ENCODE data around the gene FXYD1.

FXYD1 gene

GRCh38 chr19:35106898-35107541, 31.6 kb upstream of the FXYD1 start:
- no peaks in the 10 kb centered on the region for H3K4me1 ChIP-seq (ENCODE audit: control insufficient read depth in 1 of 2, insufficient read depth in 2 of 2, low read length in 2 of 2)
- no peak overlapping the region for H3K4me3 ChIP-seq (ENCODE audit: low read depth in 1 of 2, low read length in 2 of 2)
- H3K27ac ChIP-seq (ENCODE audit: low read depth, low read length), result no peak overlapping the region
- no peaks in the 10 kb centered on the region for H3K36me3 ChIP-seq (ENCODE audit: control insufficient read depth in 1 of 2, insufficient read depth in 2 of 2, low read length in 2 of 2)
- H3K27me3 ChIP-seq (ENCODE audit: control insufficient read depth in 1 of 2, insufficient read depth in 2 of 2, low read length in 2 of 2), result peaks cover 0 to 2% of the 10 kb centered on the region in 2 donors
- H3K9ac ChIP-seq (ENCODE audit: low read depth in 1 of 2, low read length in 2 of 2), result no peak overlapping the region
- no peaks in the 10 kb centered on the region for H3K9me3 ChIP-seq (ENCODE audit: control insufficient read depth in 1 of 2, low read length in 2 of 2)

- Histone ChIP-seq H3K9me3 (ENCODE audit: control insufficient read depth in 1 of 2, low read length in 2 of 2) (no peaks in the 10 kb centered on the region), H3K27me3 (ENCODE audit: control insufficient read depth in 1 of 2, insufficient read depth in 2 of 2, low read length in 2 of 2) (peaks cover 0 to 2% of the 10 kb centered on the region in 2 donors), H3K9ac (ENCODE audit: low read depth in 1 of 2, low read length in 2 of 2) (no peak overlapping the region), H3K36me3 (ENCODE audit: control insufficient read depth in 1 of 2, insufficient read depth in 2 of 2, low read length in 2 of 2) (no peaks in the 10 kb centered on the region), H3K4me3 (ENCODE audit: low read depth in 1 of 2, low read length in 2 of 2) (no peak overlapping the region), H3K27ac (ENCODE audit: low read depth, low read length) (no peak overlapping the region), H3K4me1 (ENCODE audit: control insufficient read depth in 1 of 2, insufficient read depth in 2 of 2, low read length in 2 of 2) (no peaks in the 10 kb centered on the region)
Observed at GRCh38 chr19:35107545-35107944, 31.1 kb upstream of the FXYD1 start.

- Histone ChIP-seq H3K9me3 (ENCODE audit: control insufficient read depth in 1 of 2, low read length in 2 of 2) (no peaks in the 10 kb centered on the region), H3K4me1 (ENCODE audit: control insufficient read depth in 1 of 2, insufficient read depth in 2 of 2, low read length in 2 of 2) (no peaks in the 10 kb centered on the region), H3K9ac (ENCODE audit: low read depth in 1 of 2, low read length in 2 of 2) (no peak overlapping the region), H3K4me3 (ENCODE audit: low read depth in 1 of 2, low read length in 2 of 2) (no peak overlapping the region), H3K27me3 (ENCODE audit: control insufficient read depth in 1 of 2, insufficient read depth in 2 of 2, low read length in 2 of 2) (peaks cover 0 to 2% of the 10 kb centered on the region in 2 donors), H3K36me3 (ENCODE audit: control insufficient read depth in 1 of 2, insufficient read depth in 2 of 2, low read length in 2 of 2) (no peaks in the 10 kb centered on the region), H3K27ac (ENCODE audit: low read depth, low read length) (no peak overlapping the region)
Observed at GRCh38 chr19:35108730-35109129, 29.9 kb upstream of the FXYD1 start.

DNA sequence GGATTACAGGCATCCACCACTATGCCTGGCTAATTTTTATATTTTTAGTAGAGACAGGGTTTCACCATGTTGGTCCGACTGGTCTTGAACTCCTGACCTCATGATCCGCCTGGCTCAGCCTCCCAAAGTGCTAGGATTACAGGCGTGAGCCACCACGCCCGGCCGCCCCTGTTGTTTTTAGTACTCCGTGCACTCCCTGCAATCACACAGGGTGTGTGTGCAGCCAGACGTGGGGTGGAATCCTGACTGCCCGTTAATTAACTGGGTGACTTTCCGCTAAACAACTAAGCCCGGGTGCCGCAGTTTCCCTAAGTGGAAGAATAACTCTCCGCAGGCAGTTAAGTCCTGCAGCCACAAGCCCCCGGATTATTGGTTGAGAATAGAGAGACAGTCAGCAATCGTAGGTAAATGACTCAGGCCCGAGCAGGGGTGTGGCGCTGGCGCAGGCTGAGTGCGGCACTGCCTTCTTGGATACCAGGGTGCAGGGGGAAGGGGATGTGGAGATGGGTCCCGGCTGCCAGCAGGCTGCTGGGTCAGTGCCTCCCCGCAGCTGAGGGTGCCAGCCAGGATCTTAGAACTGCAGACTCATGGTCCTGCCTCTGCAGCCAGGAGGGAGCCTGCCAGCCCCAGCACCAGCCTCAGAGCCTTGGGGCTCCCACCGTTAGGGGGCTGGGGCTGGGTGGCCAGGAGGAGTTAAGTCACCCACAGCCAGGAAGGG, 29.1 kb upstream of the FXYD1 start:
- Histone ChIP-seq H3K4me1 (ENCODE audit: control insufficient read depth in 1 of 2, insufficient read depth in 2 of 2, low read length in 2 of 2) (peaks cover 3 to 4% of the 10 kb centered on the region in 2 donors), H3K27me3 (ENCODE audit: control insufficient read depth in 1 of 2, insufficient read depth in 2 of 2, low read length in 2 of 2) (peaks cover 0 to 2% of the 10 kb centered on the region in 2 donors), H3K9ac (ENCODE audit: low read depth in 1 of 2, low read length in 2 of 2) (no peak overlapping the region), H3K9me3 (ENCODE audit: control insufficient read depth in 1 of 2, low read length in 2 of 2) (no peaks in the 10 kb centered on the region), H3K27ac (ENCODE audit: low read depth, low read length) (no peak overlapping the region), H3K36me3 (ENCODE audit: control insufficient read depth in 1 of 2, insufficient read depth in 2 of 2, low read length in 2 of 2) (no peaks in the 10 kb centered on the region), H3K4me3 (ENCODE audit: low read depth in 1 of 2, low read length in 2 of 2) (no peak overlapping the region)

DNA sequence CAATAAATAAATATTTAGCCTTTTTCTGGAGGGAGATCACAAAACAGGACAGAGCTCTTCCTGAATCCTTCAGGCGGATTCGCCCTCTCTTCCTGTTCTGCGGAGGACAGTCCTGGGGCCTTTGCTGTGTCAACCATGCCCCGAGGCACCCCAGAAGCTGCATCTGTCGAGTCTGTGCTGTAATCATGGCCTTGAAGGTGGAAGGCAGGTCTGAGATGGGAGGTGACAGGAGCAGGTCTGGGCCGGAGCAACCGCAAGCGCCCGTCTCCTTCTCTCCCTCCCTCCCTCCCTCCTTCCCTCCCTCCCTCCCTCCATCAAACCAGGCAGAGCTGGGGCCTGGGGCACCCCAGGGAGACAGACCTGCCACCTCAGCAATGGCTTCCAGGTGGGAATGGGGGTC, 27.6 kb upstream of the FXYD1 start:
- Histone ChIP-seq H3K4me1 (ENCODE audit: control insufficient read depth in 1 of 2, insufficient read depth in 2 of 2, low read length in 2 of 2) (peaks cover 14 to 16% of the 10 kb centered on the region in 2 donors), H3K36me3 (ENCODE audit: control insufficient read depth in 1 of 2, insufficient read depth in 2 of 2, low read length in 2 of 2) (no peaks in the 10 kb centered on the region), H3K27me3 (ENCODE audit: control insufficient read depth in 1 of 2, insufficient read depth in 2 of 2, low read length in 2 of 2) (peaks cover 0 to 2% of the 10 kb centered on the region in 2 donors), H3K4me3 (ENCODE audit: low read depth in 1 of 2, low read length in 2 of 2) (no peak overlapping the region), H3K9ac (ENCODE audit: low read depth in 1 of 2, low read length in 2 of 2) (no peak overlapping the region), H3K9me3 (ENCODE audit: control insufficient read depth in 1 of 2, low read length in 2 of 2) (no peaks in the 10 kb centered on the region), H3K27ac (ENCODE audit: low read depth, low read length) (no peak overlapping the region)

DNA sequence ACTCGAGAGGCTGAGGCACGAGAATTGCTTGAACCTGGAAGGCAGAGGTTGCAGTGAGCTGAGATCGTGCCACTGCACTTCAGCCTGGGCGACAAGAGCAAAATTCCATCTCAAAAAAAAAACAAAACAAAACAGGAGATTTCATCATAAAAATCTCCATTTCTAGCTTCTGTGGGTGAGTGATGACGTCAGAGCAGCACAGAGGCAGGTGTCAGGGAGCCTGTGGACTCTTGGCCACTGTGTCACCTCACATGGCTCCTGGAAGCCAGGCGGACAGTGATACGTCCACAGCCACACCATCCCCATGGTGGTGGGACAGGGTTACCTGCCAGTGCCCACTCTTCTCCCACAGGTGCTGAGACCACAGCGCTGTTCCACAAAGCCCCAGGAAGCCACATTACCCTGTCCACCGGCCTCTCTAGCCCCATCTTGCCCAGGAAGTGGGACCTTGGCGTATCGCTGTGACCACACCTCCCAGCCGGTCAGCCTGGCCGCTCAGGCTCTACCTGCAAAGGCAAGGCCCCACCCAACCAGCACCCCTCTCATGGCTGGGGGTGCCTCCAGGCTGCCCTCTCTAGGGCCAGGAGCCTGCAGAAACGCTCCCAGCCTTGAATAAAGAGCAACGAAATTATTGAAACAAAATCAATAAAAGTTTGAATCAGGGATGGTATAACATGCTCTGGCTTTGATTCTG, 25.5 kb upstream of the FXYD1 start:
- Histone ChIP-seq H3K4me1 (ENCODE audit: control insufficient read depth in 1 of 2, insufficient read depth in 2 of 2, low read length in 2 of 2) (peaks cover 16 to 34% of the 10 kb centered on the region in 2 donors), H3K4me3 (ENCODE audit: low read depth in 1 of 2, low read length in 2 of 2) (no peak overlapping the region), H3K9me3 (ENCODE audit: control insufficient read depth in 1 of 2, low read length in 2 of 2) (no peaks in the 10 kb centered on the region), H3K9ac (ENCODE audit: low read depth in 1 of 2, low read length in 2 of 2) (peak overlapping the region in 1 of 2 donors; percentile 25), H3K27ac (ENCODE audit: low read depth, low read length) (no peak overlapping the region), H3K36me3 (ENCODE audit: control insufficient read depth in 1 of 2, insufficient read depth in 2 of 2, low read length in 2 of 2) (no peaks in the 10 kb centered on the region), H3K27me3 (ENCODE audit: control insufficient read depth in 1 of 2, insufficient read depth in 2 of 2, low read length in 2 of 2) (peaks cover 0 to 2% of the 10 kb centered on the region in 2 donors)

GRCh38 chr19:35114353-35115176, 24.1 kb upstream of the FXYD1 start:
- Histone ChIP-seq H3K36me3 (ENCODE audit: control insufficient read depth in 1 of 2, insufficient read depth in 2 of 2, low read length in 2 of 2) (no peaks in the 10 kb centered on the region), H3K9ac (ENCODE audit: low read depth in 1 of 2, low read length in 2 of 2) (peak overlapping the region; percentile 26 to 86), H3K27me3 (ENCODE audit: control insufficient read depth in 1 of 2, insufficient read depth in 2 of 2, low read length in 2 of 2) (no peaks in the 10 kb centered on the region), H3K9me3 (ENCODE audit: control insufficient read depth in 1 of 2, low read length in 2 of 2) (no peaks in the 10 kb centered on the region), H3K27ac (ENCODE audit: low read depth, low read length) (peak overlapping the region; percentile 61), H3K4me3 (ENCODE audit: low read depth in 1 of 2, low read length in 2 of 2) (peak overlapping the region; percentile 67 to 91), H3K4me1 (ENCODE audit: control insufficient read depth in 1 of 2, insufficient read depth in 2 of 2, low read length in 2 of 2) (peaks cover 27 to 48% of the 10 kb centered on the region in 2 donors)

GRCh38 chr19:35115177-35115951, 23.3 kb upstream of the FXYD1 start, which contains the start of gene FXYD3:
Gene FXYD3 (plus strand): TSS chr19:35115823. CDS start chr19:35119377, 3,554 bp downstream.
- Histone ChIP-seq H3K27me3 (ENCODE audit: control insufficient read depth in 1 of 2, insufficient read depth in 2 of 2, low read length in 2 of 2) (no peaks in the 10 kb centered on the region), H3K9me3 (ENCODE audit: control insufficient read depth in 1 of 2, low read length in 2 of 2) (no peaks in the 10 kb centered on the region), H3K4me1 (ENCODE audit: control insufficient read depth in 1 of 2, insufficient read depth in 2 of 2, low read length in 2 of 2) (peaks cover 35 to 51% of the 10 kb centered on the region in 2 donors), H3K27ac (ENCODE audit: low read depth, low read length) (peak within 1 kb of the TSS; percentile 61), H3K9ac (ENCODE audit: low read depth in 1 of 2, low read length in 2 of 2) (peak within 1 kb of the TSS; percentile 86 to 87), H3K36me3 (ENCODE audit: control insufficient read depth in 1 of 2, insufficient read depth in 2 of 2, low read length in 2 of 2) (no peaks in the 10 kb centered on the region), H3K4me3 (ENCODE audit: low read depth in 1 of 2, low read length in 2 of 2) (peak within 1 kb of the TSS; percentile 67 to 91)

- H3K36me3 ChIP-seq (ENCODE audit: control insufficient read depth in 1 of 2, insufficient read depth in 2 of 2, low read length in 2 of 2), result no peaks in the 10 kb centered on the region
- no peaks in the 10 kb centered on the region for H3K9me3 ChIP-seq (ENCODE audit: control insufficient read depth in 1 of 2, low read length in 2 of 2)
- peak overlapping the region; percentile 61 for H3K27ac ChIP-seq (ENCODE audit: low read depth, low read length)
- peak overlapping the region; percentile 67 to 91 for H3K4me3 ChIP-seq (ENCODE audit: low read depth in 1 of 2, low read length in 2 of 2)
- H3K27me3 ChIP-seq (ENCODE audit: control insufficient read depth in 1 of 2, insufficient read depth in 2 of 2, low read length in 2 of 2), result no peaks in the 10 kb centered on the region
- peaks cover 44 to 59% of the 10 kb centered on the region in 2 donors for H3K4me1 ChIP-seq (ENCODE audit: control insufficient read depth in 1 of 2, insufficient read depth in 2 of 2, low read length in 2 of 2)
- H3K9ac ChIP-seq (ENCODE audit: low read depth in 1 of 2, low read length in 2 of 2), result peak overlapping the region; percentile 86 to 87
Observed at GRCh38 chr19:35116072-35116801, 22.4 kb upstream of the FXYD1 start.

Measured in duodenal mucosa (tissue), 2 donors.